Astrocyte of the cerebellum (primary cell): Measurements from ENCODE around the gene POM121L12.

Experiments
- DNase-seq: peaks from one replicate; pipeline ENCODE4 v3.0.0-alpha.2; 2011; ENCODE audit warnings: low read depth
- H3K4me3 ChIP-seq: 2 replicates; pipeline ENCODE4 v1.5.1; 2011; ENCODE audit warnings: mild to moderate bottlenecking, low read depth, low read length, moderate library complexity
- in situ Hi-C: cut with HindIII; loops from 2 replicates; pipeline ENCODE4 v1.10.0; 2017; ENCODE audit warnings: low sequenced_read_pairs
- TF ChIP-seq, protein P1 (sequence below): IDR thresholded peaks from 2 replicates; pipeline ENCODE4 v1.5.1; 2012; ENCODE audit warnings: low read length, low read depth, moderate library complexity, mild to moderate bottlenecking; ENCODE audit errors: missing control alignments

The POM121L12 gene

DNA sequence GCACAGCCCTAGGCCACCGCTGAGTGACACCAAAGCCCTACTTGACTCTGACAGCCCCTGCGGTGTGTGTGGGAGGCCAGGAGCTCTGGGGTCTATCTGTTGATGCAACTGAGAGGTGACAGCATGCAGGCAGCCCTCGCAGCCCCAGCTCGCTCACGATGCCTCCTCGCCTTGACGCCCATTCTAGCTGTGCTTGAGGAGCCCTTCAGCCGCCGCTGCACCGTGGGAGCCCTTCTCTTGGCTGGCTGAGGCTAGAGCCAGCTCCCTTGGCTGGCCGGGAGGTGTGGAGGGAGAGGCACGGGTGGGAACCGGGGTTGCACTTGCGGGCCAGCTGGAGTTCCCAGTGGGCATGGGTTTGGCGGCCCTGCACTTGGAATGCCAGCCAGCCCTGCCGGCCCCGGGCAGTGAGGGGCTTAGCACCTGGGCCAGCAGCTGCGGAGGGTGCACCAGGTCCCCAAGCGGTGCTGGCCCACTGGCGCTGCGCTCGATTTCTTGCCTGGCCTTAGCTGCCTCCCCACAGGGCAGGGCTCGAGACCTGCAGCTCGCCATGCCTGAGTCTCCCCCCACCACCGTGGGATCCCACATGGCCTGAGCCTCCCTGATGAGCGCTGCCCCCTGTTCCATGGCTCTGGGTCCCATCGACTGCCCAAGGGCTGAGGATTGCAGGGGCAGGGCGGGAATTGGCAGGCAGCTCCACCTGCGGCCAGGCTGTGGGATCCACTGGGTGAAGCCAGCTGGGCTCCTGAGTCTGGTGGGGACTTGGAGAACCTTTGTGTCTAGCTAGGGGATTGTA lies 31.6 kb upstream of the POM121L12 start:
- DNase-seq: no peak
- TF ChIP-seq, protein P1, sequence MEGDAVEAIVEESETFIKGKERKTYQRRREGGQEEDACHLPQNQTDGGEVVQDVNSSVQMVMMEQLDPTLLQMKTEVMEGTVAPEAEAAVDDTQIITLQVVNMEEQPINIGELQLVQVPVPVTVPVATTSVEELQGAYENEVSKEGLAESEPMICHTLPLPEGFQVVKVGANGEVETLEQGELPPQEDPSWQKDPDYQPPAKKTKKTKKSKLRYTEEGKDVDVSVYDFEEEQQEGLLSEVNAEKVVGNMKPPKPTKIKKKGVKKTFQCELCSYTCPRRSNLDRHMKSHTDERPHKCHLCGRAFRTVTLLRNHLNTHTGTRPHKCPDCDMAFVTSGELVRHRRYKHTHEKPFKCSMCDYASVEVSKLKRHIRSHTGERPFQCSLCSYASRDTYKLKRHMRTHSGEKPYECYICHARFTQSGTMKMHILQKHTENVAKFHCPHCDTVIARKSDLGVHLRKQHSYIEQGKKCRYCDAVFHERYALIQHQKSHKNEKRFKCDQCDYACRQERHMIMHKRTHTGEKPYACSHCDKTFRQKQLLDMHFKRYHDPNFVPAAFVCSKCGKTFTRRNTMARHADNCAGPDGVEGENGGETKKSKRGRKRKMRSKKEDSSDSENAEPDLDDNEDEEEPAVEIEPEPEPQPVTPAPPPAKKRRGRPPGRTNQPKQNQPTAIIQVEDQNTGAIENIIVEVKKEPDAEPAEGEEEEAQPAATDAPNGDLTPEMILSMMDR: no peak
- no peak overlapping the region for H3K4me3 ChIP-seq
- in situ Hi-C loops: no loop called here

DNA sequence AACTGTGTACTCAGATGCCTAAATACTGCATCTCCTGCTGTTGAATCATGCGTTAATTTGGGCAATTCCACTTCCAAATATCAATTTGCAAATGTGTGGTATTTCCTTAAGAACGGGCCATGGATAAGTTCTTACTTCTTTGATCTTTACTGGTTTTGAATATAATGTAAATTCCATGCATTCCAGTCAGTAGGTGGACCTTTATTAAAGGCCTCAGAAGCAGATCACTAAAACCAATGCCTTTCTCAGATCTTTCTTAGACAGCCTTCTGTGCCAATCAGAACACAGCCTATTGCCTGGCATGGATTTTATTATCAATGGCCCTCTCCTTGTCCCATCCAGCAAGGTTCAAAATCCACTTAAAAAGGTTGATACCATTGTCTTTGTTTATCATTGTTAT lies 21.5 kb upstream of the POM121L12 start:
- TF ChIP-seq, protein P1: no peak
- in situ Hi-C loops: no loop called here
- no peak for DNase-seq
- no peak overlapping the region for H3K4me3 ChIP-seq

DNA sequence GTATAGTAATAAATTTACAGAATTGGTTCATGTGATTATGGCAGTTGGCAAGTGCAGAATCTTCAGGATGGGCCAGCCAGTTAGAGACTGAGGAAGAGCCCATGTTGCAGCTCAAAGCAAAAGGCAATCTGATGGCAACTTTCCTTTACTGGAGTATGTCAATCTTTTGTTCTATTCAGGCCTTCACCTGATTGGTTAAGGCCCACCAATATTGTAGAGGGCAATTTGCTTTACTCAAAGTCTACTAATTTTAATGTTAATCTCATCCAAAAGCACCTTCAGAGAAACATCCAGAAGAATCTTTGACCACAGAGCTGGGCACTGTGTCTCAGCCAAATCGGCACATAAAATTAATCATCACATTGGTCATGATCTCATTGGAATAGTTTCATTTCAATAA lies 20.0 kb upstream of the POM121L12 start:
- TF ChIP-seq, protein P1: no peak
- DNase-seq: no peak
- H3K4me3 ChIP-seq: no peak overlapping the region
- in situ Hi-C loops: no loop called here

DNA sequence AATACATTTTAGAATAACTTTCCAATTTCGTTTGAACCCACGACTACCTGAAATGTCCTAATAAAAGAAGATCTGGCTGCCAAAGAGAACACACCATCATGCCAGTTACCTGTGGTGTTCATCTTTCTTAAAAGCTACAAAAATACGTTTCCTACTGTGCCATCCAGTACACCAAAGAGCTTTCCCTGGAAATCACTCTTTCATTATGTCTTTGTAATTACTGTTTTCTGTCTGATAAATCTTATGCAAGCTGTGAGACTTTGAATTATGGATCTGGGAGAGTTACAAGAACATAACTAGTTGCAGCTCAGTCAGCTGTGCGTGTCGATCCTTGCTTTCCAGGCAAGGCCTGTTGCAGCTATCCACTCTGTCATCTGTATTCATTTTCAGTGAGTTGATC lies 12.5 kb upstream of the POM121L12 start:
- H3K4me3 ChIP-seq: no peak overlapping the region
- DNase-seq: no peak
- TF ChIP-seq, protein P1: no peak
- in situ Hi-C loops: no loop called here

DNA sequence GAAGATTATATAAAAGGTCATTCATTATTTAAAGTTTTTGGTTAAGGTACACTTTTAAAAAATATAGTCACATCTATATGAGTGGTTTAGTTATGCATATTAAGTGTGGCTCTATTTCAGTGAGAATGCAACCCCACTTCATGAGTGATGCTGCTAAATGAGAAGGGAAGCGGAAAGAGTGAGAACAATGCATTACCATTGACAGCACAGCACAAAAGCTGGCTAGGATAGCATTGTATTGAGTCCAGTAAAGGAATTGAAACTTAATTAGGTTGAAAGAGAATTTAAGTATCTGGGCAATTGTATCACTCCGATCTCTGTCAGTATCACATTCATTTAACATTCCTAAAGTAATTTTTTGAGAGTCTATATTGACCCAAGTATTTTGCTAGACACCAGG lies 13.2 kb downstream of the POM121L12 start:
- H3K4me3 ChIP-seq: no peak overlapping the region
- no peak for DNase-seq
- TF ChIP-seq, protein P1: no peak
- in situ Hi-C loops: no loop called here

DNA sequence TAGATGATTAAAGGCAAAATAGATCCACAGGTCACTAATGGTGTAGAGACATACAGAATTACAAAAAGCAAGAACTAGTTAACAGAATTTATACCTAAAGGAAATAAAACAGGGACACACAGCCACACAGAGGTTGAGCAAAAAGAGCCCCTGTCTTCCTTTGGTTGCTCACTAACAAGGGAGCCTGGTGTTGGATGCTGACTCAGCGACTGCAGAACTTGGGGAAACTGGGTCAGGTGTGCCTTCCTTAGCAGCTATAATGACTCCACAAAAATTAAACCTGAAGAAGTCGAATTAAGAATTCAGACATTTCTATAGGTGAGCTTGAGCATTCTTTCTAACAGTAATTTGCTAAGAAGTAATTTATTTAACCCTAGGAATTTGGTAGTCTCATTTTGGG lies 15.0 kb downstream of the POM121L12 start:
- H3K4me3 ChIP-seq: no peak overlapping the region
- in situ Hi-C loops: no loop called here
- DNase-seq: no peak
- TF ChIP-seq, protein P1: no peak

DNA sequence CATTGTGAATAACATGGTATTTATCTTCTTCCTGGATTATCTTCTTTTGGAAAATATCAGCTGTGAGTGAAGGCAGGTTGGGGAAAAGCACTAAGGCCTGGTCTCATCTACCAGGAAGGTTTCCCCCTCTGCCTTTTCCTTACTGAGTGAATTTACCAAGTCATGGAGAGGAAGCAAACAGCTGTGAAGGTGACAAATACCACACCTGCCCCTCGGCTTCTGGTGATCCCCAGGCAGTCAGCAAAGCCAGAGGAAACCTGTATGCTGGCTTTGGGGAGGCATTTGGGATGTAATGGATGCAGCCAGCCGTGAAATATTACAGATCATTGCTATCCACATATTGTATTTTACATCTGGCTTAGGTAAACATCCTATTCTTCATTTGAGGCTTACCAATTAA lies 24.2 kb downstream of the POM121L12 start:
- TF ChIP-seq, protein P1: no peak
- no peak overlapping the region for H3K4me3 ChIP-seq
- no peak for DNase-seq
- in situ Hi-C loops: no loop called here
